Kidney (tissue), 14 donors: ENCODE results near the gene BUB1. TPM values are rescaled to one million over a fixed set of nuclear protein-coding genes. Genes with fewer than 3 reads are reported as not detected.

ENCODE experiments used
- DNase-seq, 5 donors: peaks; one replicate each; pipeline ENCODE4 v3.0.0-alpha.2; 2013 to 2020
- FAIRE-seq: peaks from 2 replicates; lab custom pipeline; 2012; peaks lifted over from hg19 to GRCh38; lab: Jason Lieb, UNC
- H3K27ac ChIP-seq, 2 donors: one replicate each; pipeline ENCODE4 v1.7.0; 2013; ENCODE audit warnings: low read depth in 2 of 2, low read length in 2 of 2, inconsistent platforms in 1 of 2
- H3K27me3 ChIP-seq: one replicate; pipeline ENCODE4 v1.7.1; 2013; ENCODE audit warnings: low read length, inconsistent platforms; ENCODE audit not compliant: control insufficient read depth, insufficient read depth
- H3K36me3 ChIP-seq, 3 donors: one replicate each; pipeline versions ENCODE4 v1.7.0 to v1.7.1; 2013; ENCODE audit warnings: low read length in 3 of 3, control low read depth in 1 of 3, inconsistent platforms in 1 of 3; ENCODE audit not compliant: insufficient read depth in 3 of 3, control insufficient read depth in 2 of 3
- H3K4me1 ChIP-seq, 3 donors: one replicate each; pipeline versions ENCODE4 v1.7.0 to v1.7.1; 2013; ENCODE audit warnings: low read length in 3 of 3, inconsistent platforms in 1 of 3, low read depth in 1 of 3; ENCODE audit not compliant: control insufficient read depth in 2 of 3, insufficient read depth in 2 of 3
- H3K4me3 ChIP-seq, 3 donors: one replicate each; pipeline versions ENCODE4 v1.7.0 to v1.8.1; 2013; ENCODE audit warnings: low read length in 3 of 3, control low read depth in 1 of 3, inconsistent platforms in 1 of 3
- H3K9ac ChIP-seq, 3 donors: one replicate each; pipeline versions ENCODE4 v1.7.0 to v1.7.1; 2013; ENCODE audit warnings: low read length in 3 of 3, control low read depth in 1 of 3, inconsistent platforms in 1 of 3
- H3K9me3 ChIP-seq, 3 donors: one replicate each; pipeline versions ENCODE4 v1.7.0 to v1.7.1; 2013; ENCODE audit warnings: low read length in 3 of 3, control low read depth in 1 of 3, inconsistent platforms in 1 of 3; ENCODE audit not compliant: control insufficient read depth in 2 of 3, insufficient read depth in 1 of 3
- CTCF ChIP-seq: IDR thresholded peaks from 3 replicates; pipeline ENCODE4 v1.5.1; 2012; ENCODE audit warnings: mild to moderate bottlenecking, moderate library complexity, borderline replicate concordance; ENCODE audit not compliant: insufficient read depth; ENCODE audit errors: extremely low read depth
- intact Hi-C: fragments of 100-400 bp; cut with DNase I; formaldehyde crosslinking; loops from one replicate; pipeline ENCODE4 v1.11.1; 2022
- polyA plus RNA-seq: library from polyadenylated mRNA; stranded (reverse); fragments of 350-450 nt; fragmentation: Illumina TruSeq; extraction: RNeasy Lipid Tissue Mini Kit (QIAGEN cat#74804); gene quantifications from one replicate; pipeline ENCODE4 v1.2.3, GENCODE V29; 2014; ENCODE audit warnings: low read depth, low replicate concordance; ENCODE audit not compliant: insufficient read depth
- total RNA-seq: library from RNA; stranded (reverse); fragmentation: NEBNext Ultra II Directional; extraction: Animal tissue kit (Norgen Biotek cat#: 25700); gene quantifications from one replicate; pipeline ENCODE4 v1.2.1, GENCODE V29; 2021
- donor health status: control.
- donor health status: control.
- donor health status: control.
- donor health status: control.
- donor health status: control.
- donor health status: DM: yes; HTN: yes; CAD: no.
- donor health status: Normal renal cell carcinoma (clear cell type).

BUB1 gene
- total and polyA plus RNA-seq, 2 donors from 2014 or later = 0.15 to 1.8 TPM

- no peak for FAIRE-seq
- Histone ChIP-seq H3K27me3 (no peaks in the 10 kb centered on the region), H3K4me1 (peaks cover 0 to 6% (median 0%) of the 10 kb centered on the region in 3 donors), H3K36me3 (no peaks in the 10 kb centered on the region), H3K4me3 (no peak overlapping the region), H3K9ac (no peak overlapping the region), H3K9me3 (no peaks in the 10 kb centered on the region), H3K27ac (no peak overlapping the region)
- intact Hi-C loops = no loop called here
- no peak for TF ChIP-seq CTCF
- DNase-seq = peak in 2 of 5 donors; percentile 54 to 74
Measured at GRCh38 chr2:110714452-110715224, 36.8 kb upstream of the BUB1 start.

- no peaks in the 10 kb centered on the region for H3K9me3 ChIP-seq
- no peak overlapping the region for H3K27ac ChIP-seq
- TF ChIP-seq CTCF = no peak
- H3K4me3 ChIP-seq = no peak overlapping the region
- no peak for FAIRE-seq
- H3K27me3 ChIP-seq = no peaks in the 10 kb centered on the region
- no peaks in the 10 kb centered on the region for H3K36me3 ChIP-seq
- H3K9ac ChIP-seq = no peak overlapping the region
- intact Hi-C loops = no loop called here
- peaks cover 0 to 6% (median 0%) of the 10 kb centered on the region in 3 donors for H3K4me1 ChIP-seq
- no peak for DNase-seq
Measured at GRCh38 chr2:110713513-110714362, 35.9 kb upstream of the BUB1 start.

GRCh38 chr2:110712737-110713136, 34.9 kb upstream of the BUB1 start:
- FAIRE-seq (no peak), DNase-seq (no peak)
- no peaks in the 10 kb centered on the region for H3K36me3 ChIP-seq
- no peak overlapping the region for H3K4me3 ChIP-seq
- no peak for TF ChIP-seq CTCF
- no peak overlapping the region for H3K9ac ChIP-seq
- no peak overlapping the region for H3K27ac ChIP-seq
- intact Hi-C loops = no loop called here
- H3K9me3 ChIP-seq = no peaks in the 10 kb centered on the region
- no peaks in the 10 kb centered on the region for H3K27me3 ChIP-seq
- peaks cover 0 to 6% (median 0%) of the 10 kb centered on the region in 3 donors for H3K4me1 ChIP-seq
